Endothelial cell of umbilical vein (primary cell): ENCODE results near the gene ARHGAP32. TPM values are rescaled to one million over a fixed set of nuclear protein-coding genes. Genes with fewer than 3 reads are reported as not detected.

Experiments used
- BruUV-seq: library from RNA; stranded (reverse); fragments of 400-500 nt; replicated peaks from 2 replicates; lab custom pipeline; 2021; lab: Mats Ljungman, UMichigan
- CTCF ChIA-PET: fragments of 300-600, 350-600 bp; sonication (Branson Sonifier 250); formaldehyde crosslinking; loops from one replicate; lab custom pipeline; 2021; ENCODE audit warnings: antibody characterized with exemption, inconsistent platforms; lab: Charles Lee
- POLR2A ChIA-PET: fragments of 300-600, 350-600 bp; sonication (Branson Sonifier 250); formaldehyde crosslinking; loops from one replicate; lab custom pipeline; 2021; ENCODE audit warnings: antibody characterized with exemption, inconsistent platforms; lab: Charles Lee
- DNase-seq: peaks from one replicate; pipeline ENCODE4 v3.0.0-alpha.2; 2011; ENCODE audit warnings: low read depth, low spot score
- FAIRE-seq: peaks from 2 replicates; lab custom pipeline; 2011; peaks lifted over from hg19 to GRCh38; lab: Jason Lieb, UNC
- H2AFZ ChIP-seq: 2 replicates; pipeline ENCODE4 v1.6.0; 2012; ENCODE audit warnings: low read depth, low read length, control low read depth, inconsistent platforms
- H3K27ac ChIP-seq: 2 replicates; pipeline ENCODE4 v1.5.1; 2011; ENCODE audit warnings: low read depth, mild to moderate bottlenecking, control low read depth, low read length, moderate library complexity; ENCODE audit not compliant: insufficient read depth
- H3K27me3 ChIP-seq, 2 experiments: 2 replicates each; pipeline versions ENCODE4 v1.6.0 to v1.6.1; 2011; ENCODE audit warnings: low read length in 2 of 2, mixed read lengths in 1 of 2; ENCODE audit not compliant: control insufficient read depth in 2 of 2, insufficient read depth in 2 of 2
- H3K36me3 ChIP-seq, 2 experiments: 2 replicates in 1 of 2; 3 replicates in 1 of 2; pipeline ENCODE4 v1.5.1; 2011; ENCODE audit warnings: low read length in 2 of 2, mild to moderate bottlenecking in 1 of 2, moderate library complexity in 1 of 2; ENCODE audit not compliant: control insufficient read depth in 2 of 2, insufficient read depth in 2 of 2; ENCODE audit errors: extremely low read depth in 1 of 2
- H3K4me1 ChIP-seq: 3 replicates; pipeline ENCODE4 v1.5.1; 2011; ENCODE audit warnings: mild to moderate bottlenecking, low read length; ENCODE audit not compliant: control insufficient read depth, insufficient read depth; ENCODE audit errors: extremely low read depth
- H3K4me2 ChIP-seq: 2 replicates; pipeline ENCODE4 v1.6.1; 2011; ENCODE audit warnings: low read length, control low read depth, mixed read lengths; ENCODE audit not compliant: insufficient read depth
- H3K4me3 ChIP-seq, 3 experiments: fragments of 200-600 bp in 1 of 3; sonication (generic), shearing (Covaris generic) in 1 of 3; replicated peaks in 1 of 3; 2 replicates each; pipeline ENCODE4 v1.5.1; 2011 to 2016; ENCODE audit warnings: control low read depth in 3 of 3, low read length in 3 of 3, mild to moderate bottlenecking in 2 of 3, inconsistent platforms in 1 of 3, low read depth in 1 of 3, moderate library complexity in 1 of 3; ENCODE audit not compliant: insufficient read depth in 1 of 3
- H3K79me2 ChIP-seq: 2 replicates; pipeline ENCODE4 v1.6.0; 2012; ENCODE audit warnings: low read length, inconsistent platforms; ENCODE audit not compliant: control insufficient read depth, insufficient read depth
- H3K9ac ChIP-seq: replicated peaks from 2 replicates; pipeline ENCODE3; 2011; ENCODE audit warnings: low read length, control low read depth; ENCODE audit not compliant: insufficient read depth; ENCODE audit errors: extremely low read depth
- H3K9me1 ChIP-seq: replicated peaks from 3 replicates; pipeline ENCODE4 v1.6.0; 2011; ENCODE audit warnings: mild to moderate bottlenecking, low read length; ENCODE audit not compliant: control insufficient read depth, insufficient read depth; ENCODE audit errors: extremely low read depth
- H3K9me3 ChIP-seq: replicated peaks from 2 replicates; pipeline ENCODE4 v1.5.1; 2012; ENCODE audit warnings: low read length, inconsistent platforms; ENCODE audit not compliant: control insufficient read depth, insufficient read depth
- H4K20me1 ChIP-seq: replicated peaks from 2 replicates; pipeline ENCODE3; 2011; ENCODE audit warnings: mild to moderate bottlenecking, low read length; ENCODE audit not compliant: control insufficient read depth, insufficient read depth; ENCODE audit errors: extremely low read depth
- EZH2 ChIP-seq: IDR thresholded peaks from 2 replicates; pipeline ENCODE4 v1.6.1; 2012; ENCODE audit warnings: borderline replicate concordance, low read depth, mild to moderate bottlenecking, moderate library complexity, low read length, inconsistent platforms; ENCODE audit not compliant: severe bottlenecking
- FOS ChIP-seq: IDR thresholded peaks from 2 replicates; pipeline ENCODE4 v1.6.1; 2011; ENCODE audit warnings: mild to moderate bottlenecking, low read length, moderate library complexity, borderline replicate concordance; ENCODE audit not compliant: insufficient read depth
- GATA2 ChIP-seq: IDR thresholded peaks from 2 replicates; pipeline ENCODE4 v1.7.0; 2011; ENCODE audit warnings: low read depth, mild to moderate bottlenecking, moderate library complexity, mixed read lengths, low read length; ENCODE audit not compliant: insufficient read length, insufficient read depth
- JUN ChIP-seq: IDR thresholded peaks from 2 replicates; pipeline ENCODE4 v1.6.1; 2011; ENCODE audit warnings: borderline replicate concordance, low read depth; ENCODE audit not compliant: insufficient read length, insufficient read depth
- MYC ChIP-seq: IDR thresholded peaks from one replicate; pipeline ENCODE4 v1.6.1; 2011; ENCODE audit warnings: mild to moderate bottlenecking, low read depth, low read length
- POLR2A ChIP-seq: IDR thresholded peaks from 2 replicates; pipeline ENCODE4 v1.6.1; 2012; ENCODE audit warnings: low read depth, mild to moderate bottlenecking, control low read depth, low read length
- POLR2AphosphoS5 ChIP-seq: IDR thresholded peaks from 2 replicates; pipeline ENCODE4 v1.6.1; 2012; ENCODE audit warnings: low read depth, mild to moderate bottlenecking, control low read depth, low read length, moderate library complexity; ENCODE audit not compliant: insufficient read depth
- dilution Hi-C: fragments of 300-500 bp; cut with MboI; formaldehyde crosslinking; loops from one replicate; pipeline ENCODE4 v1.15.0; 2019; ENCODE audit warnings: low sequenced_read_pairs; ENCODE audit not compliant: extremely low pct_ligation_motif_present
- intact Hi-C: fragments of 100-400 bp; cut with micrococcal nuclease; formaldehyde crosslinking; loops from one replicate; pipeline ENCODE4 v1.10.0; 2022
- polyA plus RNA-seq, 4 experiments: library from polyadenylated mRNA; depleted of rRNA in 3 of 4; stranded (reverse) in 3 of 4; unstranded in 1 of 4; fragments of >200 nt; gene quantifications; 2 replicates each; pipeline versions ENCODE4 v1.2.1 to v1.2.3, GENCODE V29; 2011 to 2012; ENCODE audit warnings: missing spikeins in 1 of 4
- total RNA-seq: library from RNA; stranded (reverse); gene quantifications from 2 replicates; pipeline ENCODE4 v1.2.3, GENCODE V29; 2021
- TF ChIP-seq, protein P1 (sequence below): IDR thresholded peaks from 2 replicates; pipeline ENCODE4 v1.6.1; 2011; ENCODE audit not compliant: insufficient read depth, insufficient read length
- TF ChIP-seq, protein P2 (sequence below), 2 donors: IDR thresholded peaks; 1 replicate in 1 of 2; 2 replicates in 1 of 2; pipeline ENCODE4 v1.5.1; 2011; ENCODE audit warnings: low read length in 2 of 2, mild to moderate bottlenecking in 2 of 2, moderate library complexity in 2 of 2, control low read depth in 1 of 2, inconsistent platforms in 1 of 2, low read depth in 1 of 2; ENCODE audit not compliant: insufficient read depth in 1 of 2; ENCODE audit errors: extremely low read depth in 1 of 2

ARHGAP32 gene
- total and polyA plus RNA-seq, 2 donors (not counting 3 experiments of a cell fraction or from before 2014, with no cell fraction given), result 3.4 to 9.1 TPM

DNA sequence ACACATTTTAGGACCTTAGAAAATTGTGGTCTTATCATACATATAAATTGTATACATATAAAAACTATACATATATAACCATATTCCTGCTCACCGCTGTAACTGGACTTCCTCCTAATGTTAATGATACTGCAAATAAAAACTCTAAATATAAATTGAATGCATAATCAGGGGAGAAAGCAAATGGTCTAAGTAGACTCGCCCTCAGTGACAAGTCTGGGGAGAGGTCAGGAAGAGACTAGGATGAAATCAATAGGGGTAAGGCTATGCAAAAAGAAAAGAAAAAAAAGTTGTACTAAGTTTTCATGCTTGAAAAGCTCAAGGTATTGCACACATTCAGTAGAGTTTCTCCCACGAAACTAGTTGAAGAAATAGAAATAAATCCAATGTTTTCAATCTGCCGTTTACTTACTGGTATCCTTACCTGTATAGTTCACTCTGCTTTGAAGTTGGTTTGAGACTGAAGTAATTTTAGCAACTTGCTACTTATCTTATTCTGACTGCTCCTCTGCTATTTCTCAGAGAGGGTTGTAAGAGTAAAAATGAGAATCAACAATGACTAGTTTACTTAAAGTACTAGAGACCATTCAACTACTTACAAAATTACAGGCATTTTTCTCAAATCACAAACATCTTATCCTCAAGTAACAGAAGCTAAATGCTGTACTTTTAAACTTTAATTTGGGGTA is 12.2 kb upstream of the ARHGAP32 start:
- H3K9ac ChIP-seq, result no peak overlapping the region
- H3K4me3 ChIP-seq, result no peak overlapping the region
- dilution Hi-C loops, result no loop called here
- CTCF ChIA-PET, result no interaction called here
- no peaks in the 10 kb centered on the region for H3K36me3 ChIP-seq
- no peak for FAIRE-seq
- no TSS peak for BruUV-seq
- no peak overlapping the region for H3K4me2 ChIP-seq
- POLR2A ChIA-PET, result no interaction called here
- intact Hi-C loops, result no loop called here
- no peaks in the 10 kb centered on the region for H3K27me3 ChIP-seq
- H4K20me1 ChIP-seq, result no peaks in the 10 kb centered on the region
- TF ChIP-seq, protein P1, sequence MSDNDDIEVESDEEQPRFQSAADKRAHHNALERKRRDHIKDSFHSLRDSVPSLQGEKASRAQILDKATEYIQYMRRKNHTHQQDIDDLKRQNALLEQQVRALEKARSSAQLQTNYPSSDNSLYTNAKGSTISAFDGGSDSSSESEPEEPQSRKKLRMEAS, result no peak
- no peak for TF ChIP-seq EZH2
- TF ChIP-seq POLR2AphosphoS5, result no peak
- TF ChIP-seq JUN, result no peak
- TF ChIP-seq, protein P2, sequence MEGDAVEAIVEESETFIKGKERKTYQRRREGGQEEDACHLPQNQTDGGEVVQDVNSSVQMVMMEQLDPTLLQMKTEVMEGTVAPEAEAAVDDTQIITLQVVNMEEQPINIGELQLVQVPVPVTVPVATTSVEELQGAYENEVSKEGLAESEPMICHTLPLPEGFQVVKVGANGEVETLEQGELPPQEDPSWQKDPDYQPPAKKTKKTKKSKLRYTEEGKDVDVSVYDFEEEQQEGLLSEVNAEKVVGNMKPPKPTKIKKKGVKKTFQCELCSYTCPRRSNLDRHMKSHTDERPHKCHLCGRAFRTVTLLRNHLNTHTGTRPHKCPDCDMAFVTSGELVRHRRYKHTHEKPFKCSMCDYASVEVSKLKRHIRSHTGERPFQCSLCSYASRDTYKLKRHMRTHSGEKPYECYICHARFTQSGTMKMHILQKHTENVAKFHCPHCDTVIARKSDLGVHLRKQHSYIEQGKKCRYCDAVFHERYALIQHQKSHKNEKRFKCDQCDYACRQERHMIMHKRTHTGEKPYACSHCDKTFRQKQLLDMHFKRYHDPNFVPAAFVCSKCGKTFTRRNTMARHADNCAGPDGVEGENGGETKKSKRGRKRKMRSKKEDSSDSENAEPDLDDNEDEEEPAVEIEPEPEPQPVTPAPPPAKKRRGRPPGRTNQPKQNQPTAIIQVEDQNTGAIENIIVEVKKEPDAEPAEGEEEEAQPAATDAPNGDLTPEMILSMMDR (IDR thresholded peaks at IDR 0.05; ENCODE audit: extremely low read depth in 1 of 2, insufficient read depth in 1 of 2, low read depth in 1 of 2, low read length in 2 of 2), result no peak
- no peak for TF ChIP-seq POLR2A
- no peak for TF ChIP-seq MYC
- no peak for TF ChIP-seq GATA2
- TF ChIP-seq FOS, result no peak
- no peak overlapping the region for H2AFZ ChIP-seq
- no peaks in the 10 kb centered on the region for H3K4me1 ChIP-seq
- no peaks in the 10 kb centered on the region for H3K9me3 ChIP-seq
- H3K9me1 ChIP-seq, result no peaks in the 10 kb centered on the region
- no peak for DNase-seq
- H3K79me2 ChIP-seq, result no peaks in the 10 kb centered on the region
- no peak overlapping the region for H3K27ac ChIP-seq
